ENCODE results near the gene CYS1.

The CYS1 gene

GRCh38 chr2:10062931-10063365, 17.3 kb downstream of the CYS1 start:
- TF ChIP-seq, protein P1, sequence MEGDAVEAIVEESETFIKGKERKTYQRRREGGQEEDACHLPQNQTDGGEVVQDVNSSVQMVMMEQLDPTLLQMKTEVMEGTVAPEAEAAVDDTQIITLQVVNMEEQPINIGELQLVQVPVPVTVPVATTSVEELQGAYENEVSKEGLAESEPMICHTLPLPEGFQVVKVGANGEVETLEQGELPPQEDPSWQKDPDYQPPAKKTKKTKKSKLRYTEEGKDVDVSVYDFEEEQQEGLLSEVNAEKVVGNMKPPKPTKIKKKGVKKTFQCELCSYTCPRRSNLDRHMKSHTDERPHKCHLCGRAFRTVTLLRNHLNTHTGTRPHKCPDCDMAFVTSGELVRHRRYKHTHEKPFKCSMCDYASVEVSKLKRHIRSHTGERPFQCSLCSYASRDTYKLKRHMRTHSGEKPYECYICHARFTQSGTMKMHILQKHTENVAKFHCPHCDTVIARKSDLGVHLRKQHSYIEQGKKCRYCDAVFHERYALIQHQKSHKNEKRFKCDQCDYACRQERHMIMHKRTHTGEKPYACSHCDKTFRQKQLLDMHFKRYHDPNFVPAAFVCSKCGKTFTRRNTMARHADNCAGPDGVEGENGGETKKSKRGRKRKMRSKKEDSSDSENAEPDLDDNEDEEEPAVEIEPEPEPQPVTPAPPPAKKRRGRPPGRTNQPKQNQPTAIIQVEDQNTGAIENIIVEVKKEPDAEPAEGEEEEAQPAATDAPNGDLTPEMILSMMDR (IDR thresholded peaks at IDR 0.05; ENCODE audit: poor library complexity, severe bottlenecking) = no peak
- H3K9me3 ChIP-seq (ENCODE audit: severe bottlenecking) = no peaks in the 10 kb centered on the region
- H3K27me3 ChIP-seq (ENCODE audit: insufficient read depth, poor library complexity, severe bottlenecking) = no peaks in the 10 kb centered on the region
- no peak overlapping the region for H3K4me3 ChIP-seq (ENCODE audit: severe bottlenecking)
- no peaks in the 10 kb centered on the region for H3K36me3 ChIP-seq (ENCODE audit: low read depth)
- H3K4me1 ChIP-seq (ENCODE audit: insufficient read depth, poor library complexity, severe bottlenecking) = peaks cover under 1% of the 10 kb centered on the region
- no peak for ATAC-seq (ENCODE audit: low read depth)
- H3K27ac ChIP-seq (ENCODE audit: poor library complexity, severe bottlenecking) = no peak overlapping the region
- DNase-seq (ENCODE audit: low spot score) = no peak

DNA sequence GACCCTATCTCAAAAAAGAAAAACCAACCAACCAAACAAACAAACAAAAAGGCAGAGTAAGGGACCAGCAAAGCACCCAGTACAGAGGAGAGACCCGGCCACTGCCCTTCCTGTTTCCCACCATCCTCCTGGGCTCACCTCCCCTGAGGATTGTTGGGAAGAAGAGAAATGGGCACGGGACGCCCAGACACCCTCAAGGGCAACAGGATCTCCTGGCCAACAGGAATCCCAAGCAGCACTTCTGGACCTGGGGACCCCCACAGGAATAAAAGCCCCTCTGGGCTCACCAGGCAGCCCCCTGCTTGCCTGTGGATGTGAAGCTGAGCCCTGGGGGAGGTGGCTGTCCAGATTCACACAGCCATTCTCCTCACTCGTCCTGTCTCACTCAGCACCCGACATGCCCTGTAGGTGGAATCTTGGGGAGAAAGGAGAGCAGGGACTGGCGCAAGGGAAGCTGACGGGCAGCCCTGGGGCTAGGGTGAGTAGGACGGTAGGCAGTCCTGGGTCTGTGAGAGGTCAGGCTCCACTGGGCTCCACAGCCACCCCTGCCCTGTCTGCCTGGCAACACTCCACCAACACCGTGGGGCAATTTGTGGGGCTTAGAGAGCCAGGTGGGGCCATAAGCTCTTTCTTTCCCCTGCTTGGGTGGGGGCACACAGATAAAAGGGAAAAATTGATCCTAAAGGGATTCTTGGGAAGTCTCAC, 18.8 kb downstream of the CYS1 start:
- DNase-seq (ENCODE audit: low spot score) (no peak), ATAC-seq (ENCODE audit: low read depth) (no peak)
- Histone ChIP-seq H3K27me3 (ENCODE audit: insufficient read depth, poor library complexity, severe bottlenecking) (no peaks in the 10 kb centered on the region), H3K4me1 (ENCODE audit: insufficient read depth, poor library complexity, severe bottlenecking) (peaks cover 13% of the 10 kb centered on the region), H3K4me3 (ENCODE audit: severe bottlenecking) (no peak overlapping the region), H3K27ac (ENCODE audit: poor library complexity, severe bottlenecking) (no peak overlapping the region), H3K36me3 (ENCODE audit: low read depth) (no peaks in the 10 kb centered on the region), H3K9me3 (ENCODE audit: severe bottlenecking) (no peaks in the 10 kb centered on the region)
- TF ChIP-seq, protein P1 (IDR thresholded peaks at IDR 0.05; ENCODE audit: poor library complexity, severe bottlenecking) = no peak

DNA sequence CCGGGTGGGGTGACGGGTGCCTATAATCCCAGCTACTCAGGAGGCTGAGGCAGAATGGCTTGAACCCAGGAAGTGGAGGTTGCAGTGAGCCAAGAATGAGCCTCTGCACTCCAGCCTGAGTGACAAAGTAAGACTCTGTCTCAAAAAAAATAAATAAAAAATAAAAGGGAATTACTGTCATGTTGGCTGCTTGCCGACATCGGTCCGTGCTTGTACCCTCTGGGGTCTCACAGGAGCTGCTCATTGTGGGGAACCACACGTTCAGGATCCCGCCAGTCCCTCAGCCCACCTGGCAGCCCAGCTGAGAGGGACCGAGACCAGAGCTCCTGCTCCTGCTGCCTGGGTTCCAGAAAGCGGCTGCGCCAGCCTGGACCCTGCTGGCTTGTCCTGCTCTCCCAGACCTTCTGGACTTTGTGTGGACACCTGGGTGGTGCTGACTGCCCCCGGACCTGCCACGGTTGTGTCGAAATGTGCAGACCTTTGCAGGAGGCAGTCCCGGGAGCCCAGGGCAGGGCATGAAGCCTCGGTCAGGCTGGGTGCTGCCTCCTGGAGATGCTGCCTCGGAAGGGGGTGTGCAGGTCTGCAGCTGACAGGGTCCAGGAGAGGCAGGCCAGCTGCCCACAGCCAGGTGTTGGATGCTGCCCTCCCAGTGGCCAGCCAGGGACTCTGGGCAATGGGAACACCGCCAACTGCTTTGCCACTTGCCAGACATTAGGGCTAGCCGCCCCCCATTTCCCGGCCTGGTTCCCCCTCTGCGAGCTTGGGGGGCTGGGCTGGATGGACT, 20.5 kb downstream of the CYS1 start:
- H3K27me3 ChIP-seq (ENCODE audit: insufficient read depth, poor library complexity, severe bottlenecking) = no peaks in the 10 kb centered on the region
- peaks cover under 1% of the 10 kb centered on the region; the same call in 1 of the 2 replicates for H3K36me3 ChIP-seq (ENCODE audit: low read depth)
- no peaks in the 10 kb centered on the region for H3K9me3 ChIP-seq (ENCODE audit: severe bottlenecking)
- TF ChIP-seq, protein P1 (IDR thresholded peaks at IDR 0.05; ENCODE audit: poor library complexity, severe bottlenecking) = no peak
- DNase-seq (ENCODE audit: low spot score) = no peak
- H3K4me1 ChIP-seq (ENCODE audit: insufficient read depth, poor library complexity, severe bottlenecking) = peaks cover 13% of the 10 kb centered on the region
- ATAC-seq (ENCODE audit: low read depth) = no peak
- H3K27ac ChIP-seq (ENCODE audit: poor library complexity, severe bottlenecking) = no peak overlapping the region
- no peak overlapping the region for H3K4me3 ChIP-seq (ENCODE audit: severe bottlenecking)

GRCh38 chr2:10059016-10059351, 21.2 kb downstream of the CYS1 start:
- H3K27ac ChIP-seq (ENCODE audit: poor library complexity, severe bottlenecking) = no peak overlapping the region
- ATAC-seq (ENCODE audit: low read depth) (no peak), DNase-seq (ENCODE audit: low spot score) (no peak)
- no peak overlapping the region for H3K4me3 ChIP-seq (ENCODE audit: severe bottlenecking)
- TF ChIP-seq, protein P1 (IDR thresholded peaks at IDR 0.05; ENCODE audit: poor library complexity, severe bottlenecking) = no peak
- H3K4me1 ChIP-seq (ENCODE audit: insufficient read depth, poor library complexity, severe bottlenecking) = peaks cover 13% of the 10 kb centered on the region
- no peaks in the 10 kb centered on the region for H3K9me3 ChIP-seq (ENCODE audit: severe bottlenecking)
- no peaks in the 10 kb centered on the region for H3K27me3 ChIP-seq (ENCODE audit: insufficient read depth, poor library complexity, severe bottlenecking)
- H3K36me3 ChIP-seq (ENCODE audit: low read depth) = peaks cover 6% of the 10 kb centered on the region
